ENCODE results near the gene EPN2. TPM values are rescaled to one million over a fixed set of nuclear protein-coding genes. Genes with fewer than 3 reads are reported as not detected.

The EPN2 gene
- total RNA-seq, 1 donor from 2014 or later, result 74.5 TPM

GRCh38 chr17:19378416-19379360 is 141.5 kb downstream of the EPN2 start, which contains the start of gene MAPK7:
Gene MAPK7, plus strand, starts transcription at chr17:19378498. Its CDS starts 403 bp downstream, at chr17:19378901.
- DNase-seq (ENCODE audit: low spot score), result no peak
- H3K27ac Mint-ChIP-seq (ENCODE audit: unreplicated experiment), result peak within 1 kb of the TSS; percentile 98
- peaks cover 7% of the 10 kb centered on the region for H3K27me3 Mint-ChIP-seq (ENCODE audit: unreplicated experiment)
- H3K4me1 Mint-ChIP-seq (ENCODE audit: unreplicated experiment), result peaks cover 14% of the 10 kb centered on the region
- peaks cover 20% of the 10 kb centered on the region for H3K36me3 Mint-ChIP-seq (ENCODE audit: low read depth, unreplicated experiment)
- no peaks in the 10 kb centered on the region for H3K9me3 Mint-ChIP-seq (ENCODE audit: unreplicated experiment)
- TF ChIP-seq CTCF (IDR thresholded peaks at IDR 0.05; ENCODE audit: unreplicated experiment), result no peak
- peak within 1 kb of the TSS; percentile 99 for H3K4me3 Mint-ChIP-seq (ENCODE audit: unreplicated experiment)

GRCh38 chr17:19379361-19380065 is 142.3 kb downstream of the EPN2 start:
- peaks cover 20% of the 10 kb centered on the region for H3K36me3 Mint-ChIP-seq (ENCODE audit: low read depth, unreplicated experiment)

GRCh38 chr17:19380481-19381301 is 143.5 kb downstream of the EPN2 start:
- no peak for DNase-seq (ENCODE audit: low spot score)
- peaks cover 20% of the 10 kb centered on the region for H3K36me3 Mint-ChIP-seq (ENCODE audit: low read depth, unreplicated experiment)
- H3K4me3 Mint-ChIP-seq (ENCODE audit: unreplicated experiment), result peak overlapping the region; percentile 59
- no peak for TF ChIP-seq CTCF (IDR thresholded peaks at IDR 0.05; ENCODE audit: unreplicated experiment)
- no peaks in the 10 kb centered on the region for H3K9me3 Mint-ChIP-seq (ENCODE audit: unreplicated experiment)
- H3K4me1 Mint-ChIP-seq (ENCODE audit: unreplicated experiment), result peaks cover 14% of the 10 kb centered on the region
- H3K27ac Mint-ChIP-seq (ENCODE audit: unreplicated experiment), result no peak overlapping the region
- H3K27me3 Mint-ChIP-seq (ENCODE audit: unreplicated experiment), result peaks cover 8% of the 10 kb centered on the region

More at GRCh38 chr17:19379361-19380065, 142.3 kb downstream of the EPN2 start:
- H3K4me3 Mint-ChIP-seq (ENCODE audit: unreplicated experiment), result peak overlapping the region; percentile 95
- no peaks in the 10 kb centered on the region for H3K9me3 Mint-ChIP-seq (ENCODE audit: unreplicated experiment)
- no peak for TF ChIP-seq CTCF (IDR thresholded peaks at IDR 0.05; ENCODE audit: unreplicated experiment)
- peaks cover 7% of the 10 kb centered on the region for H3K27me3 Mint-ChIP-seq (ENCODE audit: unreplicated experiment)
- H3K27ac Mint-ChIP-seq (ENCODE audit: unreplicated experiment), result peak overlapping the region; percentile 9
- H3K4me1 Mint-ChIP-seq (ENCODE audit: unreplicated experiment), result peaks cover 14% of the 10 kb centered on the region
- no peak for DNase-seq (ENCODE audit: low spot score)

- H3K36me3 Mint-ChIP-seq (ENCODE audit: low read depth, unreplicated experiment), result peaks cover 20% of the 10 kb centered on the region
- no peaks in the 10 kb centered on the region for H3K9me3 Mint-ChIP-seq (ENCODE audit: unreplicated experiment)
- H3K27me3 Mint-ChIP-seq (ENCODE audit: unreplicated experiment), result peaks cover 8% of the 10 kb centered on the region
- H3K4me1 Mint-ChIP-seq (ENCODE audit: unreplicated experiment), result peaks cover 14% of the 10 kb centered on the region
- DNase-seq (ENCODE audit: low spot score), result no peak
- H3K4me3 Mint-ChIP-seq (ENCODE audit: unreplicated experiment), result no peak overlapping the region
- no peak overlapping the region for H3K27ac Mint-ChIP-seq (ENCODE audit: unreplicated experiment)
- TF ChIP-seq CTCF (IDR thresholded peaks at IDR 0.05; ENCODE audit: unreplicated experiment), result no peak
These were observed 144.2 kb downstream of the EPN2 start for GRCh38 chr17:19381361-19381740.
